Medulla oblongata (tissue), 1 donor: ENCODE measurements around the gene GLP2R.
"Not testable (repeated sequence)": the region's sequence is repeated elsewhere in the genome, so short reads cannot be mapped to it uniquely, and the experiment has no call there.

Experiments used
- DNase-seq: peaks from one replicate; pipeline ENCODE4 v3.0.0-alpha.2; 2015; ENCODE audit errors: extremely low spot score

Gene GLP2R

GRCh38 chr17:9825641-9826150 is at the start of gene GLP2R:
Gene GLP2R, plus strand, starts transcription at chr17:9825924. Its CDS starts 140 bp downstream, at chr17:9826064.
- no peak for DNase-seq

GRCh38 chr17:9776911-9777310 is 48.8 kb upstream of the GLP2R start:
- no peak for DNase-seq

GRCh38 chr17:9780552-9780951 is 45.2 kb upstream of the GLP2R start:
- no peak for DNase-seq

- DNase-seq = no peak
These were observed 42.7 kb upstream of the GLP2R start for GRCh38 chr17:9783050-9783449.

GRCh38 chr17:9783465-9783864 is 42.3 kb upstream of the GLP2R start:
- not testable (repeated sequence) for DNase-seq

GRCh38 chr17:9784544-9784943 is 41.2 kb upstream of the GLP2R start:
- no peak for DNase-seq

- DNase-seq = no peak
These were observed 37.1 kb upstream of the GLP2R start for GRCh38 chr17:9788601-9789000.

- DNase-seq = no peak
These were observed 35.4 kb upstream of the GLP2R start for GRCh38 chr17:9790316-9790715.

- DNase-seq = no peak
These were observed 34.5 kb upstream of the GLP2R start, which contains the start of gene DHRS7C for GRCh38 chr17:9790889-9791876. Gene DHRS7C, minus strand, starts transcription at chr17:9791592. Its CDS starts 308 bp downstream, at chr17:9791284.

- no peak for DNase-seq
These were observed 33.4 kb upstream of the GLP2R start for GRCh38 chr17:9792181-9792840.

- no peak for DNase-seq
These were observed 27.7 kb upstream of the GLP2R start for GRCh38 chr17:9798008-9798407.

- DNase-seq = no peak
These were observed 27.0 kb upstream of the GLP2R start for GRCh38 chr17:9798724-9799123.

- DNase-seq = no peak
These were observed 24.2 kb upstream of the GLP2R start for GRCh38 chr17:9801505-9801904.

GRCh38 chr17:9802294-9802693 is 23.4 kb upstream of the GLP2R start:
- DNase-seq = no peak

- no peak for DNase-seq
These were observed 23.0 kb upstream of the GLP2R start for GRCh38 chr17:9802697-9803096.

GRCh38 chr17:9805769-9806168 is 20.0 kb upstream of the GLP2R start:
- DNase-seq = no peak

- no peak for DNase-seq
These were observed 19.0 kb upstream of the GLP2R start for GRCh38 chr17:9806699-9807098.

GRCh38 chr17:9809409-9809808 is 16.3 kb upstream of the GLP2R start:
- no peak for DNase-seq

GRCh38 chr17:9810100-9810949 is 15.4 kb upstream of the GLP2R start:
- DNase-seq = no peak

GRCh38 chr17:9811086-9811485 is 14.6 kb upstream of the GLP2R start:
- DNase-seq = no peak

- DNase-seq = no peak
These were observed 14.2 kb upstream of the GLP2R start for GRCh38 chr17:9811537-9811936.

- no peak for DNase-seq
These were observed 12.6 kb upstream of the GLP2R start for GRCh38 chr17:9813166-9813565.
